ENCODE results near the gene LRATD1. TPM values are rescaled to one million over a fixed set of nuclear protein-coding genes. Genes with fewer than 3 reads are reported as not detected.

LRATD1 gene
- total and polyA plus RNA-seq, 9 of the 15 experiments (the other 6 are each of a cell fraction or from before 2014, with no cell fraction given), result 0.36 to 6.5 (median 2.8) TPM

- no peak for TF ChIP-seq JUNB (CRISPR knock-in tag; conservative IDR thresholded peaks at IDR 0.05)
- TF ChIP-seq ZNF217 (CRISPR knock-in tag; IDR thresholded peaks at IDR 0.05), result no peak
- TF ChIP-seq ARNT (IDR thresholded peaks at IDR 0.05), result no peak
- TF ChIP-seq BMI1 (IDR thresholded peaks at IDR 0.05; ENCODE audit: low read length), result no peak
- TF ChIP-seq SRSF1 (IDR thresholded peaks at IDR 0.05; ENCODE audit: low read depth, low read length), result no peak
- TF ChIP-seq ZBTB8A (IDR thresholded peaks at IDR 0.05; ENCODE audit: partially characterized antibody), result no peak
- no peak for TF ChIP-seq RBM34 (IDR thresholded peaks at IDR 0.05; ENCODE audit: borderline replicate concordance, insufficient read depth, low read length)
- no peak for TF ChIP-seq PYGO2 (tag; IDR thresholded peaks at IDR 0.05)
- TF ChIP-seq PTRF (tag; IDR thresholded peaks at IDR 0.05), result no peak
- no peak for TF ChIP-seq ZFP36 (IDR thresholded peaks at IDR 0.05; ENCODE audit: low read depth, low read length, partially characterized antibody)
- no peak for TF ChIP-seq ILF3 (IDR thresholded peaks at IDR 0.05; ENCODE audit: borderline replicate concordance)
- TF ChIP-seq BRD9 (IDR thresholded peaks at IDR 0.05; ENCODE audit: low read depth, partially characterized antibody), result no peak
- no peak for TF ChIP-seq CLOCK (CRISPR knock-in tag; IDR thresholded peaks at IDR 0.05; ENCODE audit: borderline replicate concordance)
- no peak for TF ChIP-seq ZNF146 (CRISPR knock-in tag; IDR thresholded peaks at IDR 0.05; ENCODE audit: unreplicated experiment)
- no peak for TF ChIP-seq ESRRA (IDR thresholded peaks at IDR 0.05; ENCODE audit: borderline replicate concordance, low read depth)
These were observed 40.9 kb downstream of the LRATD1 start (continued) for GRCh38 chr2:14673351-14673875.

Measured in K562 (cell line).